HepG2 (cell line): ENCODE measurements around the gene CHKA. TPM values are rescaled to one million over a fixed set of nuclear protein-coding genes. Genes with fewer than 3 reads are reported as not detected.

Experiments
- ARNT ChIP-seq: fragments of 450-650 bp; IDR thresholded peaks from 2 replicates; pipeline ENCODE4 v1.6.1; 2017
- ATAD3A ChIP-seq: sonication (generic); formaldehyde crosslinking; IDR thresholded peaks from 2 replicates; pipeline ENCODE4 v1.4.0; 2020; ENCODE audit warnings: missing genetic modification reagents
- CEBPB ChIP-seq: IDR thresholded peaks from 2 replicates; pipeline ENCODE4 v1.6.1; 2011; ENCODE audit warnings: low read depth, low read length, improper control_type of control experiment, borderline replicate concordance
- GABPB1 ChIP-seq: IDR thresholded peaks from 2 replicates; pipeline ENCODE4 v1.6.1; 2016; ENCODE audit warnings: mild to moderate bottlenecking, missing genetic modification reagents, moderate library complexity, missing compliant biosample characterization
- HNRNPLL ChIP-seq: fragments of 200-400 bp; formaldehyde crosslinking; IDR thresholded peaks from 2 replicates; pipeline ENCODE4 v1.6.1; 2017; ENCODE audit warnings: mild to moderate bottlenecking, low read depth, low read length; ENCODE audit not compliant: poor library complexity, severe bottlenecking
- NFKBIZ ChIP-seq: IDR thresholded peaks from 2 replicates; pipeline ENCODE4 v1.6.1; 2018; ENCODE audit warnings: missing genetic modification reagents, missing compliant biosample characterization
- SP140L ChIP-seq: sonication (generic); formaldehyde crosslinking; IDR thresholded peaks from 2 replicates; pipeline ENCODE4 v1.4.0; 2020; ENCODE audit warnings: missing genetic modification reagents, borderline replicate concordance
- SPEN ChIP-seq: sonication (generic); formaldehyde crosslinking; IDR thresholded peaks from 2 replicates; pipeline ENCODE4 v1.5.1; 2020; ENCODE audit warnings: low read depth, mild to moderate bottlenecking, missing genetic modification reagents
- TAF1 ChIP-seq: sonication (generic); formaldehyde crosslinking; IDR thresholded peaks from 2 replicates; pipeline ENCODE4 v1.4.0; 2020; ENCODE audit warnings: missing genetic modification reagents
- TFDP1 ChIP-seq: IDR thresholded peaks from 2 replicates; pipeline ENCODE4 v1.6.1; 2016; ENCODE audit warnings: missing compliant biosample characterization, missing genetic modification reagents, borderline replicate concordance
- TMF1 ChIP-seq: sonication (generic); formaldehyde crosslinking; IDR thresholded peaks from 2 replicates; pipeline ENCODE4 v1.8.1; 2022; ENCODE audit warnings: low read depth, missing genetic modification reagents
- YEATS4 ChIP-seq: sonication (generic); formaldehyde crosslinking; IDR thresholded peaks from 2 replicates; pipeline ENCODE4 v1.4.0; 2020; ENCODE audit warnings: missing genetic modification reagents, borderline replicate concordance
- YY1 ChIP-seq: IDR thresholded peaks from 2 replicates; pipeline ENCODE4 v1.6.1; 2011; ENCODE audit warnings: low read length, low read depth, moderate library complexity, mild to moderate bottlenecking; ENCODE audit not compliant: insufficient read depth, insufficient replicate concordance
- ZFP36L1 ChIP-seq: sonication (generic); formaldehyde crosslinking; IDR thresholded peaks from 2 replicates; pipeline ENCODE4 v1.8.0; 2022; ENCODE audit warnings: mild to moderate bottlenecking, missing genetic modification reagents, moderate library complexity
- ZNF558 ChIP-seq: sonication (generic); formaldehyde crosslinking; IDR thresholded peaks from 2 replicates; pipeline ENCODE4 v1.9.0; 2022; ENCODE audit warnings: mild to moderate bottlenecking, missing genetic modification reagents, borderline replicate concordance
- ZNF784 ChIP-seq: sonication (generic); formaldehyde crosslinking; IDR thresholded peaks from 2 replicates; pipeline ENCODE4 v1.5.1; 2020; ENCODE audit warnings: missing genetic modification reagents, mild to moderate bottlenecking, borderline replicate concordance
- ZNF816 ChIP-seq: sonication (generic); formaldehyde crosslinking; IDR thresholded peaks from 2 replicates; pipeline ENCODE4 v1.8.0; 2022; ENCODE audit warnings: missing genetic modification reagents, mild to moderate bottlenecking, borderline replicate concordance
- ZNF891 ChIP-seq: sonication (generic); formaldehyde crosslinking; IDR thresholded peaks from 2 replicates; pipeline ENCODE4 v1.5.0; 2020; ENCODE audit warnings: mild to moderate bottlenecking, missing genetic modification reagents
- polyA plus RNA-seq, 8 experiments: library from polyadenylated mRNA; depleted of rRNA in 3 of 8; stranded (reverse) in 7 of 8; unstranded in 1 of 8; fragments of >200 nt; fragmentation: Illumina TruSeq in 4 of 8; extraction: Trizol in 4 of 8; gene quantifications; 2 replicates each; pipeline versions ENCODE4 v1.2.1 to v1.2.3, GENCODE V29; 2011 to 2016; ENCODE audit warnings: low read depth in 4 of 8, missing spikeins in 1 of 8, mixed read lengths in 1 of 8; ENCODE audit not compliant: insufficient read depth in 1 of 8
- total RNA-seq, 5 experiments: library from RNA; depleted of rRNA; stranded (reverse); fragments of >200 nt; fragmentation: Illumina TruSeq; extraction: Trizol; gene quantifications; 2 replicates each; pipeline ENCODE4 v1.2.3, GENCODE V29; 2016; ENCODE audit warnings: low read depth in 1 of 5
- TF ChIP-seq, protein P1 (sequence below): sonication (generic); formaldehyde crosslinking; IDR thresholded peaks from 2 replicates; pipeline ENCODE4 v1.8.1; 2023; ENCODE audit warnings: missing genetic modification reagents, inconsistent platforms, borderline replicate concordance
- TF ChIP-seq, protein P2 (sequence below): sonication (generic); formaldehyde crosslinking; IDR thresholded peaks from 2 replicates; pipeline ENCODE4 v1.4.0; 2020; ENCODE audit warnings: mild to moderate bottlenecking, missing genetic modification reagents
- TF ChIP-seq, protein P3 (sequence below): sonication (generic); formaldehyde crosslinking; IDR thresholded peaks from 2 replicates; pipeline ENCODE4 v1.5.1; 2020; ENCODE audit warnings: missing genetic modification reagents, mild to moderate bottlenecking, borderline replicate concordance
- TF ChIP-seq, protein P4 (sequence below): sonication (generic); formaldehyde crosslinking; IDR thresholded peaks from 2 replicates; pipeline ENCODE4 v1.4.0; 2020; ENCODE audit warnings: missing genetic modification reagents

Gene CHKA
- total and polyA plus RNA-seq, 2 of the 13 experiments (the other 11 are each of a cell fraction or from before 2014, with no cell fraction given), result 71.6 to 92.7 TPM

GRCh38 chr11:68121067-68121899 is at the start of gene CHKA (continued):
- TF ChIP-seq ARNT (no peak), TMF1 (CRISPR knock-in tag) (peak; percentile 83; the same call in 1 of the 2 replicates), ZNF784 (CRISPR knock-in tag) (peak; percentile 93), SPEN (CRISPR knock-in tag) (peak; percentile 62), ZFP36L1 (CRISPR knock-in tag) (no peak), YY1 (peak; percentile 11), CEBPB (peak; percentile 33; the same call in 1 of the 2 replicates), ZNF816 (peak; percentile 73; the same call in 1 of the 2 replicates), TAF1 (CRISPR knock-in tag) (peak; percentile 54), NFKBIZ (CRISPR knock-in tag) (no peak), TFDP1 (CRISPR knock-in tag) (peak; percentile 85), ZNF558 (CRISPR knock-in tag) (peak; percentile 61; the same call in 1 of the 2 replicates), ZNF891 (CRISPR knock-in tag) (no peak), YEATS4 (CRISPR knock-in tag) (peak; percentile 89), SP140L (CRISPR knock-in tag) (no peak), ATAD3A (CRISPR knock-in tag) (no peak), HNRNPLL (peak; percentile 63), GABPB1 (peak; percentile 73; the same call in 1 of the 2 replicates)
- TF ChIP-seq, protein P1, sequence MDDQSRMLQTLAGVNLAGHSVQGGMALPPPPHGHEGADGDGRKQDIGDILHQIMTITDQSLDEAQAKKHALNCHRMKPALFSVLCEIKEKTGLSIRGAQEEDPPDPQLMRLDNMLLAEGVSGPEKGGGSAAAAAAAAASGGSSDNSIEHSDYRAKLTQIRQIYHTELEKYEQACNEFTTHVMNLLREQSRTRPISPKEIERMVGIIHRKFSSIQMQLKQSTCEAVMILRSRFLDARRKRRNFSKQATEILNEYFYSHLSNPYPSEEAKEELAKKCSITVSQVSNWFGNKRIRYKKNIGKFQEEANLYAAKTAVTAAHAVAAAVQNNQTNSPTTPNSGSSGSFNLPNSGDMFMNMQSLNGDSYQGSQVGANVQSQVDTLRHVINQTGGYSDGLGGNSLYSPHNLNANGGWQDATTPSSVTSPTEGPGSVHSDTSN (CRISPR knock-in tag), result no peak
- TF ChIP-seq, protein P2, sequence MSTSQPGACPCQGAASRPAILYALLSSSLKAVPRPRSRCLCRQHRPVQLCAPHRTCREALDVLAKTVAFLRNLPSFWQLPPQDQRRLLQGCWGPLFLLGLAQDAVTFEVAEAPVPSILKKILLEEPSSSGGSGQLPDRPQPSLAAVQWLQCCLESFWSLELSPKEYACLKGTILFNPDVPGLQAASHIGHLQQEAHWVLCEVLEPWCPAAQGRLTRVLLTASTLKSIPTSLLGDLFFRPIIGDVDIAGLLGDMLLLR (CRISPR knock-in tag), result peak; percentile 43; the same call in 1 of the 2 replicates
- TF ChIP-seq, protein P3, sequence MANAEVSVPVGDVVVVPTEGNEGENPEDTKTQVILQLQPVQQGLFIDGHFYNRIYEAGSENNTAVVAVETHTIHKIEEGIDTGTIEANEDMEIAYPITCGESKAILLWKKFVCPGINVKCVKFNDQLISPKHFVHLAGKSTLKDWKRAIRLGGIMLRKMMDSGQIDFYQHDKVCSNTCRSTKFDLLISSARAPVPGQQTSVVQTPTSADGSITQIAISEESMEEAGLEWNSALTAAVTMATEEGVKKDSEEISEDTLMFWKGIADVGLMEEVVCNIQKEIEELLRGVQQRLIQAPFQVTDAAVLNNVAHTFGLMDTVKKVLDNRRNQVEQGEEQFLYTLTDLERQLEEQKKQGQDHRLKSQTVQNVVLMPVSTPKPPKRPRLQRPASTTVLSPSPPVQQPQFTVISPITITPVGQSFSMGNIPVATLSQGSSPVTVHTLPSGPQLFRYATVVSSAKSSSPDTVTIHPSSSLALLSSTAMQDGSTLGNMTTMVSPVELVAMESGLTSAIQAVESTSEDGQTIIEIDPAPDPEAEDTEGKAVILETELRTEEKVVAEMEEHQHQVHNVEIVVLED (CRISPR knock-in tag), result peak; percentile 55
- TF ChIP-seq, protein P4, sequence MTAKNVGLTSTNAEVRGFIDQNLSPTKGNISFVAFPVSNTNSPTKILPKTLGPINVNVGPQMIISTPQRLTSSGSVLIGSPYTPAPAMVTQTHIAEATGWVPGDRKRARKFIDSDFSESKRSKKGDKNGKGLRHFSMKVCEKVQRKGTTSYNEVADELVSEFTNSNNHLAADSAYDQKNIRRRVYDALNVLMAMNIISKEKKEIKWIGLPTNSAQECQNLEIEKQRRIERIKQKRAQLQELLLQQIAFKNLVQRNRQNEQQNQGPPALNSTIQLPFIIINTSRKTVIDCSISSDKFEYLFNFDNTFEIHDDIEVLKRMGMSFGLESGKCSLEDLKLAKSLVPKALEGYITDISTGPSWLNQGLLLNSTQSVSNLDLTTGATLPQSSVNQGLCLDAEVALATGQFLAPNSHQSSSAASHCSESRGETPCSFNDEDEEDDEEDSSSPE (CRISPR knock-in tag), result peak; percentile 84
